Thyroid gland (tissue), 4 donors: ENCODE data around the gene DDX54.

ENCODE experiments used
- CTCF ChIP-seq, 6 experiments: fragments of 200-600 bp in 3 of 6; fragments of 450-650 bp in 3 of 6; sonication (generic) in 3 of 6; IDR thresholded peaks; one replicate each; pipeline ENCODE4 v1.5.1; 2016 to 2019; ENCODE audit warnings: antibody characterized with exemption in 6 of 6, mild to moderate bottlenecking in 2 of 6, inconsistent platforms in 1 of 6, moderate library complexity in 1 of 6
- POLR2A ChIP-seq, 2 donors: fragments of 450-650 bp; IDR thresholded peaks; one replicate each; pipeline ENCODE4 v1.6.1; 2017; ENCODE audit warnings: antibody characterized with exemption in 2 of 2, mild to moderate bottlenecking in 2 of 2, moderate library complexity in 1 of 2

GRCh38 chr12:113169697-113170096 is 15.6 kb downstream of the DDX54 start:
- TF ChIP-seq CTCF (IDR thresholded peaks at IDR 0.05) (no peak), POLR2A (IDR thresholded peaks at IDR 0.05) (no peak)
